Ovary (tissue), 3 donors: ENCODE results near the gene ALOXE3.

Experiments used
- CTCF ChIP-seq, 3 donors: fragments of 450-650 bp in 2 of 3; fragments of 200-600 bp in 1 of 3; IDR thresholded peaks; one replicate each; pipeline versions ENCODE4 v1.5.1 to v1.8.0; 2016 to 2022; ENCODE audit warnings: antibody characterized with exemption in 3 of 3, mild to moderate bottlenecking in 1 of 3
- EP300 ChIP-seq: sonication (generic); formaldehyde crosslinking; IDR thresholded peaks from one replicate; pipeline ENCODE4 v1.6.1; 2017; ENCODE audit warnings: antibody characterized with exemption
- POLR2A ChIP-seq: fragments of 450-650 bp; IDR thresholded peaks from one replicate; pipeline ENCODE4 v1.6.1; 2017; ENCODE audit warnings: antibody characterized with exemption, mild to moderate bottlenecking, moderate library complexity
- donor health status: DM: no; HTN: no; CAD: no.

GRCh38 chr17:8080799-8081219, 37.5 kb downstream of the ALOXE3 start:
- TF ChIP-seq CTCF (IDR thresholded peaks at IDR 0.05), result no peak
- TF ChIP-seq POLR2A, result no peak
- TF ChIP-seq EP300, result no peak
